Keratinocyte (primary cell): ENCODE data around the gene GFOD1.

Source experiments
- CTCF ChIP-seq, 3 experiments: IDR thresholded peaks in 1 of 3; conservative IDR thresholded peaks in 1 of 3; optimal IDR thresholded peaks in 1 of 3; 2 replicates in 2 of 3; 3 replicates in 1 of 3; pipeline versions ENCODE3 to v1.5.1; 2011; ENCODE audit warnings: low read length in 3 of 3, mild to moderate bottlenecking in 3 of 3, moderate library complexity in 2 of 3, control low read depth in 1 of 3, inconsistent platforms in 1 of 3; ENCODE audit not compliant: insufficient read depth in 2 of 3; ENCODE audit errors: extremely low read depth in 1 of 3
- EZH2 ChIP-seq: IDR thresholded peaks from one replicate; pipeline ENCODE4 v1.6.1; 2012; ENCODE audit warnings: inconsistent platforms, mild to moderate bottlenecking, low read length, moderate library complexity

GRCh38 chr6:13479971-13480434, 7.4 kb downstream of the GFOD1 start:
- no peak for TF ChIP-seq CTCF (optimal IDR thresholded peaks at IDR 0.05 in 1 of 3, IDR thresholded peaks at IDR 0.05 in 1 of 3, conservative IDR thresholded peaks at IDR 0.05 in 1 of 3; ENCODE audit: extremely low read depth in 1 of 3, insufficient read depth in 2 of 3, low read length in 3 of 3)
- no peak for TF ChIP-seq EZH2
